ENCODE results near the gene EFNA5.

DNA sequence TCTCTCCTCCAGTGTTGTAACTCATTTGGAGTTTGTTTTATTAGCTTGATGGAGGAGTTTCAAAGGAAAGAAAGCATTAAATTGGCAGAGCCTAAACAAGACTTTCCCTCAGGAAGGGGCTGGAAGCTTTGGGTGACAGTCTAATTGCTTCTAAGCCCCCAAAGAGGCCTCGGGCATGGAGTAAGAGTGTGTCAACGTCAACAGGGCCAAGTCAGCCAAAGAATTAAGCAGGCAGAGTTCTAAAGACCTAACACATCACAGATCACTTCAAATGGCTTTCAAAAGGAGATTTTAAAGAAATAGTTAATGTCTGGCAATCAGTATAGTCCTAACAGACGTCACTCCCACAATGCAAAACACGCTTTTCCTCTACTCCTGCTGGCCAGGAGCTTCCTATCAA lies 234.5 kb downstream of the EFNA5 start:
- TF ChIP-seq, protein P1, sequence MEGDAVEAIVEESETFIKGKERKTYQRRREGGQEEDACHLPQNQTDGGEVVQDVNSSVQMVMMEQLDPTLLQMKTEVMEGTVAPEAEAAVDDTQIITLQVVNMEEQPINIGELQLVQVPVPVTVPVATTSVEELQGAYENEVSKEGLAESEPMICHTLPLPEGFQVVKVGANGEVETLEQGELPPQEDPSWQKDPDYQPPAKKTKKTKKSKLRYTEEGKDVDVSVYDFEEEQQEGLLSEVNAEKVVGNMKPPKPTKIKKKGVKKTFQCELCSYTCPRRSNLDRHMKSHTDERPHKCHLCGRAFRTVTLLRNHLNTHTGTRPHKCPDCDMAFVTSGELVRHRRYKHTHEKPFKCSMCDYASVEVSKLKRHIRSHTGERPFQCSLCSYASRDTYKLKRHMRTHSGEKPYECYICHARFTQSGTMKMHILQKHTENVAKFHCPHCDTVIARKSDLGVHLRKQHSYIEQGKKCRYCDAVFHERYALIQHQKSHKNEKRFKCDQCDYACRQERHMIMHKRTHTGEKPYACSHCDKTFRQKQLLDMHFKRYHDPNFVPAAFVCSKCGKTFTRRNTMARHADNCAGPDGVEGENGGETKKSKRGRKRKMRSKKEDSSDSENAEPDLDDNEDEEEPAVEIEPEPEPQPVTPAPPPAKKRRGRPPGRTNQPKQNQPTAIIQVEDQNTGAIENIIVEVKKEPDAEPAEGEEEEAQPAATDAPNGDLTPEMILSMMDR (IDR thresholded peaks at IDR 0.05): no peak
- TF ChIP-seq POLR2A (IDR thresholded peaks at IDR 0.05): no peak

Data from prostate gland (tissue), 2 donors.